ENCODE measurements around the gene CNOT3.
"Not testable (repeated sequence)": the region's sequence is repeated elsewhere in the genome, so short reads cannot be mapped to it uniquely, and the experiment has no call there.

Gene CNOT3

DNA sequence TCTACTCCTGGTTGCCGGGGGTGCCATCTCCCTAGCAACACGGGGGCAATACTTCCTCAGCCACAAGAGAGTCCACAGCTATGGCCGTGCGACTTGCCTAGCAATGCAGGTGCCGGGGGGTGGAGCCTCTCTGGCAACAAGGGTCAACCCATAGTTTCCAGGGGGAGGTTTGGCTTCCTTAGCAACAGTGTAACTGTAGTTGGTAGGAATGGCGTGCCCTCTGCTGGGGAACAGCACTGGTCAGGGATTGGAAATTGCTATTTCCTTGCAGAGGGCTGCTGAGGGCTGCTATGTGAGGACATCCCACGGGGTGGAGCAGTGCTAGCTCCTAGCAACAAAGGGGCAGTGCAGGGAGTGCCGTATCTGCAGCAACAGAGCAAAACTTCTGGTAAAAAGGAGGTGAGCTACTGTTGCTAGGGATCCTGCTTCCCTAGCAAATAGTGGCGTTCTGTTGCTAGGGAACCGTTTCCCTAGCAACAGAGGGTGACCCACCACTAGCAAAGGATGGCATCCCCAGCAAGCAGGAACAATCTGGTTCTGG, 42.4 kb downstream of the CNOT3 start:
- Histone ChIP-seq H3K79me1 (ENCODE audit: low read length) (no peaks in the 10 kb centered on the region), H2BK15ac (replicated peaks; ENCODE audit: low read depth) (no peak overlapping the region), H3K4me3 (ENCODE audit: low read length) (no peak overlapping the region), H3K27me3 (ENCODE audit: insufficient read depth, low read length, poor library complexity) (no peaks in the 10 kb centered on the region), H3K56ac (ENCODE audit: low read length) (no peak overlapping the region), H3K27ac (ENCODE audit: low read depth, low read length) (no peak overlapping the region), H3K23ac (ENCODE audit: low read length) (no peak overlapping the region), H2BK120ac (ENCODE audit: low read depth, low read length) (no peak overlapping the region), H3K18ac (ENCODE audit: low read length) (no peak overlapping the region), H4K8ac (ENCODE audit: low read depth, low read length) (no peak overlapping the region), H4K5ac (ENCODE audit: low read length) (no peak overlapping the region), H3K4me2 (ENCODE audit: low read length) (no peak overlapping the region), H3K79me2 (ENCODE audit: control insufficient read depth, insufficient read depth, low read length) (no peaks in the 10 kb centered on the region), H3K9ac (ENCODE audit: low read length) (no peak overlapping the region), H3K4ac (ENCODE audit: low read depth, low read length) (no peak overlapping the region), H2AK5ac (ENCODE audit: low read length) (no peak overlapping the region), H3K36me3 (ENCODE audit: control insufficient read depth, insufficient read depth, low read length) (peaks cover 8% of the 10 kb centered on the region), H2BK5ac (ENCODE audit: low read length) (no peak overlapping the region), H3K4me1 (ENCODE audit: control insufficient read depth, low read depth, low read length) (no peaks in the 10 kb centered on the region)
- peak; percentile 99 for DNase-seq
- WGBS (ENCODE audit: extremely low coverage, insufficient coverage, low lambda C conversion rate) = no CpG with 5 or more reads among the region's 10 CpGs

DNA sequence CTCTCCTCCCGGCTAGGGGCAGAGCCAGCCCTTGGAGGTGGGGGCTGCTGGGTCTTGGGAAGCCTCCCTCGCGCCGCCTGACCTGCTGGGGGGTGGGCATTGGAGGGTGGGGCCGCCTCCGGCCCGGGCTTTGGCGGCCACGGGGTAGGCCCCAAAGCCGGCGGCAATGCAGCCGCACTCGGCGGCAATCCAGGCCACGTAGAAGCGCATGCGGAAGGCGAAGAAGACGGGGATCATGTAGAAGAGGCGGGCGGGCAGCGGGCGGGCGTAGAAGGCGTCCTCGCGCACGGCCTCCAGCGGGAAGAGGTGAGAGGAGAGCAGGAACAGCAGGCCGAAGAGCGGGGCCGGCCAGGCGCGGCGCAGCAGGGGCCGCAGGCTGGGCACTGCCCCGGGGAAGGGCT, 43.1 kb downstream of the CNOT3 start:
- peaks cover 8% of the 10 kb centered on the region for H3K36me3 ChIP-seq (ENCODE audit: control insufficient read depth, insufficient read depth, low read length)
- no peak overlapping the region for H3K27ac ChIP-seq (ENCODE audit: low read depth, low read length)

DNA sequence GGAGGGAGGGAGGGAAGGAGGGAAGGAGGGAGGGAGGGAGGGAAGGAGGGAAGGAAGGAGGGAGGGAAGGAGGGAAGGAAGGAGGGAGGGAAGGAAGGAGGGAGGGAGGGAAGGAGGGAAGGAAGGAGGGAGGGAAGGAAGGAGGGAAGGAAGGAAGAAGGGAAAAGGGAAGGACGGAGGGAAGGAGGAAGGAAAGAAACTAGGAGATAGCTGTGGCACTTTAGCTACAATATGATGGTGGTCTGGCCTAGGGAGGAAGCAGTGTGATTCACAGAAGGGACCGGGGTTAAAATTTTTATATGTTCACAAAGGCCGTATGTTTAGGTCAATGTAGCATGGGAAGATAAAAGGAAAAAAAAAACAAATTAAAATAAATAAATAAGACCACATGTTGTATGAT, 44.3 kb downstream of the CNOT3 start:
- not testable (repeated sequence) for H3K18ac ChIP-seq (ENCODE audit: low read length); H3K27me3 ChIP-seq (ENCODE audit: insufficient read depth, low read length, poor library complexity); H4K8ac ChIP-seq (ENCODE audit: low read depth, low read length); H3K79me1 ChIP-seq (ENCODE audit: low read length); H3K23ac ChIP-seq (ENCODE audit: low read length); H4K5ac ChIP-seq (ENCODE audit: low read length); H3K9ac ChIP-seq (ENCODE audit: low read length); H3K56ac ChIP-seq (ENCODE audit: low read length); H2AK5ac ChIP-seq (ENCODE audit: low read length); H3K4ac ChIP-seq (ENCODE audit: low read depth, low read length); H3K4me1 ChIP-seq (ENCODE audit: control insufficient read depth, low read depth, low read length); H3K79me2 ChIP-seq (ENCODE audit: control insufficient read depth, insufficient read depth, low read length); H3K4me2 ChIP-seq (ENCODE audit: low read length); H2BK15ac ChIP-seq (replicated peaks; ENCODE audit: low read depth); H3K36me3 ChIP-seq (ENCODE audit: control insufficient read depth, insufficient read depth, low read length); H3K4me3 ChIP-seq (ENCODE audit: low read length); H3K27ac ChIP-seq (ENCODE audit: low read depth, low read length); DNase-seq; H2BK120ac ChIP-seq (ENCODE audit: low read depth, low read length); H2BK5ac ChIP-seq (ENCODE audit: low read length)
- WGBS (ENCODE audit: extremely low coverage, insufficient coverage, low lambda C conversion rate) = no CpG with 5 or more reads among the region's 3 CpGs

More for the DNA sequence above, 43.1 kb downstream of the CNOT3 start:
- Histone ChIP-seq H4K5ac (ENCODE audit: low read length) (no peak overlapping the region), H3K9ac (ENCODE audit: low read length) (no peak overlapping the region), H3K4me2 (ENCODE audit: low read length) (no peak overlapping the region), H2AK5ac (ENCODE audit: low read length) (no peak overlapping the region), H3K27me3 (ENCODE audit: insufficient read depth, low read length, poor library complexity) (no peaks in the 10 kb centered on the region), H3K18ac (ENCODE audit: low read length) (no peak overlapping the region), H3K79me1 (ENCODE audit: low read length) (no peaks in the 10 kb centered on the region), H3K4me1 (ENCODE audit: control insufficient read depth, low read depth, low read length) (no peaks in the 10 kb centered on the region), H3K4ac (ENCODE audit: low read depth, low read length) (no peak overlapping the region), H2BK15ac (replicated peaks; ENCODE audit: low read depth) (no peak overlapping the region), H2BK120ac (ENCODE audit: low read depth, low read length) (no peak overlapping the region), H3K79me2 (ENCODE audit: control insufficient read depth, insufficient read depth, low read length) (no peaks in the 10 kb centered on the region), H3K56ac (ENCODE audit: low read length) (no peak overlapping the region), H3K4me3 (ENCODE audit: low read length) (no peak overlapping the region), H4K8ac (ENCODE audit: low read depth, low read length) (no peak overlapping the region), H3K23ac (ENCODE audit: low read length) (no peak overlapping the region), H2BK5ac (ENCODE audit: low read length) (no peak overlapping the region)
- no CpG with 5 or more reads among the region's 37 CpGs for WGBS (ENCODE audit: extremely low coverage, insufficient coverage, low lambda C conversion rate)
- no peak for DNase-seq

DNA sequence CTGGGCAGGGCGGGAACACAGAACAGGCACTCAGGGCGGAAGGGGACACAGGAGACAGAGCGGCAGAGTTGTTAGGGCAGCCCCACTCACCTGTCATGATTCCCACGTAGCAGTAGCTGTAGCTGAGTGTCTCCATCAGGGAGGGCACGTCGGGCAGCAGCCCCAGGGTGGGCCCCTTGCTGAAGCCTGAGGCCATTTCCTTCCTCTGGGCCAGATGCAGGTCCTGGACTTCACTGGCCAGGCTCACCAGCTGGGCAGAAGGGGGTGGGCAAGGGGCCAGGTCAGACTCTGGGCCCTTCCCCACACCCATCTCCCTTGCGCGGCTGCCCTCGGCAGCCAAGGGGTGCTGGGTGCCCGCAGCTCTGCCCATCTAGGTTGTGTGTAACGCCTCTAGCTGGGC, 45.9 kb downstream of the CNOT3 start:
- H4K8ac ChIP-seq (ENCODE audit: low read depth, low read length) = no peak overlapping the region
- WGBS (ENCODE audit: extremely low coverage, insufficient coverage, low lambda C conversion rate) = no CpG with 5 or more reads among the region's 11 CpGs
- peaks cover 10% of the 10 kb centered on the region for H3K79me2 ChIP-seq (ENCODE audit: control insufficient read depth, insufficient read depth, low read length)
- no peak overlapping the region for H3K4me2 ChIP-seq (ENCODE audit: low read length)
- no peaks in the 10 kb centered on the region for H3K4me1 ChIP-seq (ENCODE audit: control insufficient read depth, low read depth, low read length)
- no peak for DNase-seq
- H3K9ac ChIP-seq (ENCODE audit: low read length) = no peak overlapping the region
- no peak overlapping the region for H2BK5ac ChIP-seq (ENCODE audit: low read length)
- H3K18ac ChIP-seq (ENCODE audit: low read length) = no peak overlapping the region
- H4K5ac ChIP-seq (ENCODE audit: low read length) = no peak overlapping the region
- no peak overlapping the region for H2BK15ac ChIP-seq (replicated peaks; ENCODE audit: low read depth)
- H3K56ac ChIP-seq (ENCODE audit: low read length) = no peak overlapping the region
- H3K23ac ChIP-seq (ENCODE audit: low read length) = no peak overlapping the region
- H3K36me3 ChIP-seq (ENCODE audit: control insufficient read depth, insufficient read depth, low read length) = peaks cover 4% of the 10 kb centered on the region
- no peaks in the 10 kb centered on the region for H3K27me3 ChIP-seq (ENCODE audit: insufficient read depth, low read length, poor library complexity)
- no peak overlapping the region for H2BK120ac ChIP-seq (ENCODE audit: low read depth, low read length)
- no peak overlapping the region for H3K4ac ChIP-seq (ENCODE audit: low read depth, low read length)
- peaks cover 17% of the 10 kb centered on the region for H3K79me1 ChIP-seq (ENCODE audit: low read length)
- no peak overlapping the region for H2AK5ac ChIP-seq (ENCODE audit: low read length)
- H3K27ac ChIP-seq (ENCODE audit: low read depth, low read length) = no peak overlapping the region
- no peak overlapping the region for H3K4me3 ChIP-seq (ENCODE audit: low read length)

DNA sequence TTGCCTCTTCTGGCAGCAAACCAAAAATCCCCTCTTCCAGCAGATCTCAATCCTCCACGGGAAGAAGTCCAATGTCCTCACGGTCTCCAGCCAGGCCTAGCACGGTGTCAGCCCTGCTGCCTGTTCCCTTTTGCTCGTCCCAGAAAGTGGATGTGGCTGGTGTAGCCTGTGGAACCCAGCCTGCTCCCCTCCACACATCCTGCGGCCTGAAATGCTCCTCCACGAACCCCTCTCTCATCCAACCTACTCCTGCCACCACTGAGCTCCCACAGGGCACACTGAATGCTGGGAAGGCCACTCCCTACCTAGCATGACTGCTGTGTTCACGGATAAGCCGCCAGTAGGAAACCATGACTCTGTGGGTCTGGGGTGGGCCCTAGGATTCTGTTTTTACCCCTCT, 48.8 kb downstream of the CNOT3 start:
- DNase-seq = no peak

DNA sequence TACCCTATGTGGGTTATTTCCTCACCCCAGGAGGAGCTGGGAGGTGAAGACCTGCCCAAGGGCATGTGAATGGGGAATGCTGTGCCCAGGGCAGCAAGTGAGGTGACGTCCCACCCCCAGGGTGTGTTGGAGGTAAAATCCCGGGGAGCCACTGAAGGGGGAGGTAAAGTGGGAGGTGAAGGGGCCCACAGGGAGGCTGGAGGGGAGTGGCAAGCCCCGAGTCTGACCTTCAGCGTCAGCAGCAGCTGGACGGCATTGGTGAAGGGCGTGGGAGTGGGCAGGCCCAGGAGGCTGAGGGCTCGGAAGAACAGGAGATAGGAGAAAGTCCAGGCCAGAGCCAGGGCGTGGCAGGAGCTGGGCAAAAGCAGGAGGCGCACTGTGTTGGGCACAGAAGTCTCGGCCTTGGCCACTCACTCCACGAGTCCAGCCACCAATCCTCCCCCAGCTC, 49.4 kb downstream of the CNOT3 start:
- H3K23ac ChIP-seq (ENCODE audit: low read length) = no peak overlapping the region
- H3K4me1 ChIP-seq (ENCODE audit: control insufficient read depth, low read depth, low read length) = peaks cover under 1% of the 10 kb centered on the region
- H3K56ac ChIP-seq (ENCODE audit: low read length) = peak overlapping the region; percentile 67
- H4K5ac ChIP-seq (ENCODE audit: low read length) = no peak overlapping the region
- H3K9ac ChIP-seq (ENCODE audit: low read length) = peak overlapping the region; percentile 33
- no peak overlapping the region for H2AK5ac ChIP-seq (ENCODE audit: low read length)
- H4K8ac ChIP-seq (ENCODE audit: low read depth, low read length) = no peak overlapping the region
- H3K4me2 ChIP-seq (ENCODE audit: low read length) = no peak overlapping the region
- no peak overlapping the region for H3K27ac ChIP-seq (ENCODE audit: low read depth, low read length)
- H3K18ac ChIP-seq (ENCODE audit: low read length) = no peak overlapping the region
- DNase-seq = no peak
- peaks cover 17% of the 10 kb centered on the region for H3K79me1 ChIP-seq (ENCODE audit: low read length)
- H3K27me3 ChIP-seq (ENCODE audit: insufficient read depth, low read length, poor library complexity) = no peaks in the 10 kb centered on the region
- no peak overlapping the region for H2BK120ac ChIP-seq (ENCODE audit: low read depth, low read length)
- no peak overlapping the region for H2BK15ac ChIP-seq (replicated peaks; ENCODE audit: low read depth)
- no peak overlapping the region for H2BK5ac ChIP-seq (ENCODE audit: low read length)
- H3K79me2 ChIP-seq (ENCODE audit: control insufficient read depth, insufficient read depth, low read length) = peaks cover 15% of the 10 kb centered on the region
- WGBS (ENCODE audit: extremely low coverage, insufficient coverage, low lambda C conversion rate) = no CpG with 5 or more reads among the region's 11 CpGs
- no peak overlapping the region for H3K4me3 ChIP-seq (ENCODE audit: low read length)
- H3K4ac ChIP-seq (ENCODE audit: low read depth, low read length) = no peak overlapping the region
- peaks cover 4% of the 10 kb centered on the region for H3K36me3 ChIP-seq (ENCODE audit: control insufficient read depth, insufficient read depth, low read length)

More for the DNA sequence above, 48.8 kb downstream of the CNOT3 start:
- Histone ChIP-seq H3K9ac (ENCODE audit: low read length) (no peak overlapping the region), H3K79me2 (ENCODE audit: control insufficient read depth, insufficient read depth, low read length) (peaks cover 13% of the 10 kb centered on the region), H3K23ac (ENCODE audit: low read length) (no peak overlapping the region), H3K4me3 (ENCODE audit: low read length) (no peak overlapping the region), H3K27ac (ENCODE audit: low read depth, low read length) (no peak overlapping the region), H2AK5ac (ENCODE audit: low read length) (no peak overlapping the region), H4K8ac (ENCODE audit: low read depth, low read length) (no peak overlapping the region), H4K5ac (ENCODE audit: low read length) (no peak overlapping the region), H2BK120ac (ENCODE audit: low read depth, low read length) (no peak overlapping the region), H3K4me1 (ENCODE audit: control insufficient read depth, low read depth, low read length) (no peaks in the 10 kb centered on the region), H3K36me3 (ENCODE audit: control insufficient read depth, insufficient read depth, low read length) (peaks cover 4% of the 10 kb centered on the region), H3K56ac (ENCODE audit: low read length) (no peak overlapping the region), H3K4ac (ENCODE audit: low read depth, low read length) (no peak overlapping the region), H3K18ac (ENCODE audit: low read length) (no peak overlapping the region), H2BK5ac (ENCODE audit: low read length) (no peak overlapping the region), H3K27me3 (ENCODE audit: insufficient read depth, low read length, poor library complexity) (no peaks in the 10 kb centered on the region), H3K4me2 (ENCODE audit: low read length) (no peak overlapping the region), H3K79me1 (ENCODE audit: low read length) (peaks cover 17% of the 10 kb centered on the region), H2BK15ac (replicated peaks; ENCODE audit: low read depth) (no peak overlapping the region)
- WGBS (ENCODE audit: extremely low coverage, insufficient coverage, low lambda C conversion rate) = no CpG with 5 or more reads among the region's 8 CpGs
